ENCODE results near the gene POLG2. TPM values are rescaled to one million over a fixed set of nuclear protein-coding genes. Genes with fewer than 3 reads are reported as not detected.

The POLG2 gene
- total RNA-seq (2013; cell fraction: nucleolus; rRNA removed), result 67.1 and 73.4 TPM in 2 replicates
- total RNA-seq (2014; rRNA removed), result 17.1 and 18.0 TPM in 2 replicates
- total RNA-seq (2014; rRNA removed; fragmentation: Illumina TruSeq; extraction: Trizol), result 22.0 and 22.8 TPM in 2 replicates
- 20.6 and 27.3 TPM in 2 replicates for total RNA-seq (2021)
- polyA plus RNA-seq (2011; ENCODE audit: low read depth), result 11.2 TPM
- polyA plus RNA-seq (2011; rRNA removed), result 24.8 and 32.9 TPM in 2 replicates
- 10.6 and 12.0 TPM in 2 replicates for polyA plus RNA-seq (2011; cell fraction: cytosol; rRNA removed)
- polyA plus RNA-seq (2011; cell fraction: nucleus; rRNA removed), result 28.2 and 31.3 TPM in 2 replicates
- 17.8 and 18.2 TPM in 2 replicates for polyA plus RNA-seq (2012)
- 22.4 and 24.9 TPM in 2 replicates for polyA plus RNA-seq (2014; fragmentation: Illumina TruSeq; extraction: Trizol)
- polyA plus RNA-seq (2014; fragmentation: Nextera tagmentation; extraction: Ambion mirVana), result 10 to 100 TPM; 10.2 to 13.5 TPM
- polyA plus RNA-seq (2014; rRNA removed), result 22.3 and 27.7 TPM in 2 replicates
- polyA plus RNA-seq (2016; fragmentation: Nextera tagmentation; extraction: Ambion mirVana), result 10 to 100 TPM; 22.1 to 26.7 TPM
- polyA minus RNA-seq (2011; rRNA and poly(A)+ RNA removed), result 10.4 and 12.3 TPM in 2 replicates
- 4.7 and 9.5 TPM in 2 replicates for polyA minus RNA-seq (2011; cell fraction: cytosol; rRNA and poly(A)+ RNA removed)
- 19.0 and 23.3 TPM in 2 replicates for polyA minus RNA-seq (2011; cell fraction: nucleus; rRNA and poly(A)+ RNA removed)
- percentile 79 among the genes with signal in this experiment for Bru-seq, nascent RNA
- BruChase-seq, experiment 1, labeled RNA remaining after a 6-hour chase, result percentile 82 among the genes with signal in this experiment
- BruChase-seq, experiment 2, labeled RNA remaining after a 2-hour chase, result percentile 84 among the genes with signal in this experiment
- long read RNA-seq, experiment 1, transcript POLG2-201 (8 exons, 1,564 nt), result major isoform, 9 of 9 reads
- long read RNA-seq, experiment 1, partial matches to known transcripts, result 0 of 9 reads
- long read RNA-seq, experiment 1, other reads (novel, unspliced or antisense), result 0 of 9 reads
- long read RNA-seq, experiment 2, transcript POLG2-210 (5 exons, 1,731 nt), result minor isoform, 5 of 61 reads
- long read RNA-seq, experiment 2, transcript POLG2-201 (8 exons, 1,564 nt), result major isoform, 32 of 61 reads
- long read RNA-seq, experiment 2, partial matches to known transcripts, result 6 of 61 reads
- long read RNA-seq, experiment 2, other reads (novel, unspliced or antisense), result 17 of 61 reads

DNA sequence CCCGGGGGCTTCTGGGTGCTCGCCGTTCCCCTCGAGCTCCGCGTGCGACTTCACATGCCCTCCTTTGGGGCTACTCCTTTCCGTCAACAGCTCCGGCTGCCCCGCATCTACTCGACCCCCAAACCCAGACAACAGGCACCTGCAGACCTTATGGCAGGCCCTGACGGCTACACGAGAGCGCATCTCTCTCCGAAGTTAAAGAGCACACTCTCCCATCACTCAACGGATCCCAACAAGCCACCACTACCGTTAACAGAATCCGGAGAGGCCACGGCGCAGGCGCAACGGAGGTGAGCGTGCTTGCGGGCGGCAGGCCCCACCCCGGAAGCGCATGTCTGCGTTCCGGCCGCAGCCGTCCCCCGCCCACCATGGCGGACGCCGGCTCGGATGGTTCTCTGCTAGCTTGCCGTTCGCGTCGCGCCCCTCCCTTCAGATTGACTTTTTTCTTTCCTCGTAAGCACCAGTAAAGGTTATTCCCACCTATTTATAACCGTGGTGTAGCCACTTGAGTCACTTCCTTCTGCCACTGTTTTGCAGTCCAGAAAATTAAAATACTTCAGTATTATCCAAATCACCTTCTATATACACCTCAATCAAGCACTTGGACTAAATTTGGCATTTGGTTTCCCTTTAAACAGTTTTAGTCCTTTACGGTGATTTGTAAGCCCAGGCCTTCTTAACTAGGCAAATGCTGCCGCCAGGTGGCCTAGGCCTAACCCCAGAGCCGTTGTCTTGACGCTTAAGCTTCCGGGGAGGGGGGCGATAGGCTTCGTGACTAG lies at the start of gene POLG2:
Gene POLG2 (minus strand): TSS at position 269 of the 779 bp plus-strand sequence. CDS start 86 bp downstream, at position 183.
- FAIRE-seq (peak; percentile 85), DNase-seq (ENCODE audit: low read depth, low spot score) (peak; percentile 75), ATAC-seq (peak; percentile 88)
- ChIA-PET POLR2A (interaction anchor here (0.5 to 2.4 kb wide), 8 partner anchors 9 to 574 kb away, joined by 3 to 64 read pairs (median 6); partner anchors contain the start of genes CEP95 and DDX5), RAD21 (ENCODE audit: unreplicated experiment) (interaction anchor here (0.7 to 9.9 kb wide), 7 partner anchors 8 to 153 kb away, joined by 3 to 174 read pairs (median 8); partner anchors contain the start of genes CEP95 and DDX5), CTCF (interaction anchor here (0.9 to 17.7 kb wide), 7 partner anchors 8 to 152 kb away, joined by 3 to 350 read pairs (median 5); partner anchors contain the start of genes CEP95 and DDX5), SMC1A (ENCODE audit: uncharacterized antibody, unreplicated experiment) (interaction anchor here (0.8 to 6.6 kb wide), 13 partner anchors 9 to 471 kb away, joined by 3 to 70 read pairs (median 4); partner anchors contain the start of genes CEP95 and DDX5)
- peaks cover 4% of the 10 kb centered on the region; the same call in 1 of the 2 replicates for H4K20me1 ChIP-seq (ENCODE audit: control insufficient read depth, insufficient read depth)
- in situ Hi-C loops (cut with MboI) (no loop called here), intact Hi-C loops (cut with micrococcal nuclease; ENCODE audit: unreplicated experiment) (loop anchor here (1.0 kb wide), 1 partner anchor 8 kb away; no protein-coding TSS in a partner anchor)
- peaks cover 49% of the 10 kb centered on the region for H3K79me2 ChIP-seq (ENCODE audit: control insufficient read depth, insufficient read depth, low read length)
- WGBS (ENCODE audit: insufficient coverage, insufficient replicate concordance, low lambda C conversion rate, missing lambda C conversion rate), result under 1% methylated on average over 50 of the region's 50 CpGs
- H3K27ac ChIP-seq (ENCODE audit: control insufficient read depth, insufficient read depth), result peak within 1 kb of the TSS; percentile 85
- no peaks in the 10 kb centered on the region for H3K9me3 ChIP-seq (replicated peaks; ENCODE audit: control insufficient read depth, insufficient read depth, low read length)
- peak within 1 kb of the TSS; percentile 88 for H3K4me3 ChIP-seq
- TSS peak; percentile 98 for BruUV-seq (replicated peaks)
- no peaks in the 10 kb centered on the region for H3K27me3 ChIP-seq (replicated peaks in 1 of 2; ENCODE audit: control insufficient read depth in 2 of 2, insufficient read depth in 2 of 2, low read length in 1 of 2)
- H3K9ac ChIP-seq (ENCODE audit: control insufficient read depth, insufficient read depth, low read length), result peak within 1 kb of the TSS; percentile 67
- peaks cover 11% of the 10 kb centered on the region; the same call in 1 of the 2 replicates for H3K4me1 ChIP-seq (ENCODE audit: control insufficient read depth, insufficient read depth, low read length)
- H3K36me3 ChIP-seq (ENCODE audit: control insufficient read depth in 2 of 2, insufficient read depth in 2 of 2, low read length in 1 of 2), result peaks cover 13 to 28% of the 10 kb centered on the region in 2 experiments
- peak within 1 kb of the TSS; percentile 67 for H2AFZ ChIP-seq (ENCODE audit: control insufficient read depth, low read depth, low read length)
- H3K4me2 ChIP-seq (ENCODE audit: control insufficient read depth, insufficient read depth), result peak within 1 kb of the TSS; percentile 94
- TF ChIP-seq NFXL1 (IDR thresholded peaks at IDR 0.05; ENCODE audit: borderline replicate concordance), result no peak
- TF ChIP-seq, protein P1, sequence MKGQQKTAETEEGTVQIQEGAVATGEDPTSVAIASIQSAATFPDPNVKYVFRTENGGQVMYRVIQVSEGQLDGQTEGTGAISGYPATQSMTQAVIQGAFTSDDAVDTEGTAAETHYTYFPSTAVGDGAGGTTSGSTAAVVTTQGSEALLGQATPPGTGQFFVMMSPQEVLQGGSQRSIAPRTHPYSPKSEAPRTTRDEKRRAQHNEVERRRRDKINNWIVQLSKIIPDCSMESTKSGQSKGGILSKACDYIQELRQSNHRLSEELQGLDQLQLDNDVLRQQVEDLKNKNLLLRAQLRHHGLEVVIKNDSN (IDR thresholded peaks at IDR 0.05; ENCODE audit: borderline replicate concordance, extremely low read length, insufficient read depth, low read depth, low read length), result no peak
- TF ChIP-seq, protein P2, sequence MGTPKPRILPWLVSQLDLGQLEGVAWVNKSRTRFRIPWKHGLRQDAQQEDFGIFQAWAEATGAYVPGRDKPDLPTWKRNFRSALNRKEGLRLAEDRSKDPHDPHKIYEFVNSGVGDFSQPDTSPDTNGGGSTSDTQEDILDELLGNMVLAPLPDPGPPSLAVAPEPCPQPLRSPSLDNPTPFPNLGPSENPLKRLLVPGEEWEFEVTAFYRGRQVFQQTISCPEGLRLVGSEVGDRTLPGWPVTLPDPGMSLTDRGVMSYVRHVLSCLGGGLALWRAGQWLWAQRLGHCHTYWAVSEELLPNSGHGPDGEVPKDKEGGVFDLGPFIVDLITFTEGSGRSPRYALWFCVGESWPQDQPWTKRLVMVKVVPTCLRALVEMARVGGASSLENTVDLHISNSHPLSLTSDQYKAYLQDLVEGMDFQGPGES (IDR thresholded peaks at IDR 0.05), result no peak
- 0 out of 2 replicates have a peak, but pooled peaks have one; percentile 34 for TF ChIP-seq RCOR1 (conservative IDR thresholded peaks at IDR 0.05; ENCODE audit: low read depth, low read length)
- TF ChIP-seq ZNF274 (IDR thresholded peaks at IDR 0.05; ENCODE audit: insufficient read depth, insufficient read length), result no peak
- TF ChIP-seq, protein P3, sequence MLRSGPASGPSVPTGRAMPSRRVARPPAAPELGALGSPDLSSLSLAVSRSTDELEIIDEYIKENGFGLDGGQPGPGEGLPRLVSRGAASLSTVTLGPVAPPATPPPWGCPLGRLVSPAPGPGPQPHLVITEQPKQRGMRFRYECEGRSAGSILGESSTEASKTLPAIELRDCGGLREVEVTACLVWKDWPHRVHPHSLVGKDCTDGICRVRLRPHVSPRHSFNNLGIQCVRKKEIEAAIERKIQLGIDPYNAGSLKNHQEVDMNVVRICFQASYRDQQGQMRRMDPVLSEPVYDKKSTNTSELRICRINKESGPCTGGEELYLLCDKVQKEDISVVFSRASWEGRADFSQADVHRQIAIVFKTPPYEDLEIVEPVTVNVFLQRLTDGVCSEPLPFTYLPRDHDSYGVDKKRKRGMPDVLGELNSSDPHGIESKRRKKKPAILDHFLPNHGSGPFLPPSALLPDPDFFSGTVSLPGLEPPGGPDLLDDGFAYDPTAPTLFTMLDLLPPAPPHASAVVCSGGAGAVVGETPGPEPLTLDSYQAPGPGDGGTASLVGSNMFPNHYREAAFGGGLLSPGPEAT (IDR thresholded peaks at IDR 0.05; ENCODE audit: low read depth), result peak; percentile 61; the same call in 1 of the 2 replicates
- TF ChIP-seq IKZF1 (conservative IDR thresholded peaks at IDR 0.05), result peak; percentile 45
- TF ChIP-seq LARP7 (IDR thresholded peaks at IDR 0.05), result peak; percentile 33; the same call in 1 of the 2 replicates
- 0 out of 2 replicates have a peak, but pooled peaks have one; percentile 19 for TF ChIP-seq EED (IDR thresholded peaks at IDR 0.05; ENCODE audit: low read depth)
- TF ChIP-seq ZNF217 (IDR thresholded peaks at IDR 0.05), result no peak
- TF ChIP-seq ZNF622 (IDR thresholded peaks at IDR 0.05), result no peak
- TF ChIP-seq SRF (IDR thresholded peaks at IDR 0.05; ENCODE audit: low read depth in 2 of 2, low read length in 2 of 2), result no peak
- no peak; the same call in 1 of the 2 replicates for TF ChIP-seq SMARCA5 (IDR thresholded peaks at IDR 0.05)

Measured in GM12878 (cell line).